ENCODE data around the gene TNFRSF13B.

DNA sequence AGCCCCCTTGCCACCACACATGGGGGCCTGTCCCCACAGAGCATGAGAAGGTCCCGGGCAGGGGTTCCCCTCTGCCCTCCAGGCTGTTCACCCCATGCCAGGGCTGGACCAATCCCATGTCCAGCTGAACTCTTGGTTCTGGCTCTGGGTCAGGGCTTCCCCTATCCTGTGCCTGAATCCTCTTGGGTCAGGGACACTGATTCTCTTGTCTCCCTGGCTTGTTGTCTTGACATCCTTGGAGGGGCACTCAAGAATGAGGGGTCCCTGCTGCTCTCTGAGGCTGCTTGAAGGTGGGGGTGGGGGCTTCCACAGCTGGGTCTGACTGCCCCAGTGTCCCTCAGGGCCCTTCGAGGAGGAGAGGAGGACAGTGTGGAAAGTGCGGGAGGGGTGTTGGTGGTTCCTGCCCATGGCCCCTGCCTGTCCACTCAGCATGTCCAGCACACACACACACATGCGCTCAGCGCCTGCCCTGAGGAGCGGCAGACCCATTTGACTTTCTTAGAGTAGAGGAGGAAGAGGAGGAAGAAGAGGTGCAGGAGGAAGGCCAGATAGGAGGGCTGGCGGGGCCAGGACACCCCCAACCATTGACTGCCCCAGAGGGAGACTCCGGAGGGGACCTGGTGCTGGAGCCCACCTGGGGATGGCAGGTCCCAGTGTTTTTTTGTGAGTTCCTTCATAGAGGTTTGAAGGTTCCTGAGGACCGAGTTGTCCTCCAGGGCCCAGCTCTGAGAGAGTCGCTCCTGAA, 47.0 kb downstream of the TNFRSF13B start:
- TF ChIP-seq, protein P1, sequence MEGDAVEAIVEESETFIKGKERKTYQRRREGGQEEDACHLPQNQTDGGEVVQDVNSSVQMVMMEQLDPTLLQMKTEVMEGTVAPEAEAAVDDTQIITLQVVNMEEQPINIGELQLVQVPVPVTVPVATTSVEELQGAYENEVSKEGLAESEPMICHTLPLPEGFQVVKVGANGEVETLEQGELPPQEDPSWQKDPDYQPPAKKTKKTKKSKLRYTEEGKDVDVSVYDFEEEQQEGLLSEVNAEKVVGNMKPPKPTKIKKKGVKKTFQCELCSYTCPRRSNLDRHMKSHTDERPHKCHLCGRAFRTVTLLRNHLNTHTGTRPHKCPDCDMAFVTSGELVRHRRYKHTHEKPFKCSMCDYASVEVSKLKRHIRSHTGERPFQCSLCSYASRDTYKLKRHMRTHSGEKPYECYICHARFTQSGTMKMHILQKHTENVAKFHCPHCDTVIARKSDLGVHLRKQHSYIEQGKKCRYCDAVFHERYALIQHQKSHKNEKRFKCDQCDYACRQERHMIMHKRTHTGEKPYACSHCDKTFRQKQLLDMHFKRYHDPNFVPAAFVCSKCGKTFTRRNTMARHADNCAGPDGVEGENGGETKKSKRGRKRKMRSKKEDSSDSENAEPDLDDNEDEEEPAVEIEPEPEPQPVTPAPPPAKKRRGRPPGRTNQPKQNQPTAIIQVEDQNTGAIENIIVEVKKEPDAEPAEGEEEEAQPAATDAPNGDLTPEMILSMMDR (IDR thresholded peaks at IDR 0.05; ENCODE audit: borderline replicate concordance, extremely low read depth, low read length, poor library complexity, severe bottlenecking): no peak
- TF ChIP-seq EZH2 (IDR thresholded peaks at IDR 0.05; ENCODE audit: borderline replicate concordance, low read depth, low read length, severe bottlenecking): no peak

Data from DND-41 (cell line).